M059J (cell line): ENCODE results near the gene CEACAM6. TPM values are rescaled to one million over a fixed set of nuclear protein-coding genes. Genes with fewer than 3 reads are reported as not detected.
"Not testable (repeated sequence)": the region's sequence is repeated elsewhere in the genome, so short reads cannot be mapped to it uniquely, and the experiment has no call there.

Source experiments
- DNase-seq: peaks from one replicate; pipeline ENCODE4 v3.0.0-alpha.2; 2012; ENCODE audit warnings: low read depth
- total RNA-seq: library from RNA; depleted of rRNA; stranded (reverse); fragments of >200 nt; shearing (Covaris generic); gene quantifications from 2 replicates; pipeline ENCODE4 v1.2.3, GENCODE V29; 2014; rRNA removed

Gene CEACAM6
- not detected in 2 replicates for total RNA-seq

- no peak for DNase-seq
Measured at GRCh38 chr19:41755328-41755913, at the start of gene CEACAM6. CEACAM6 (plus strand) TSS chr19:41755530; CDS start chr19:41755639, 109 bp downstream.

GRCh38 chr19:41706741-41707501 is 48.4 kb upstream of the CEACAM6 start:
- DNase-seq: peak; percentile 27

- DNase-seq: peak; percentile 1
Measured at GRCh38 chr19:41707502-41707812, 47.9 kb upstream of the CEACAM6 start.

- no peak for DNase-seq
Measured at GRCh38 chr19:41707871-41708371, 47.4 kb upstream of the CEACAM6 start.

GRCh38 chr19:41708481-41708880 is 46.8 kb upstream of the CEACAM6 start, which contains the start of gene CEACAM5:
CEACAM5 (plus strand) TSS chr19:41708626; CDS start chr19:41708732, 106 bp downstream.
- DNase-seq: no peak

- not testable (repeated sequence) for DNase-seq
Measured at GRCh38 chr19:41709516-41709915, 45.8 kb upstream of the CEACAM6 start.

- no peak for DNase-seq
Measured at GRCh38 chr19:41709951-41710645, 45.2 kb upstream of the CEACAM6 start.

- DNase-seq: no peak
Measured at GRCh38 chr19:41711376-41712261, 43.7 kb upstream of the CEACAM6 start.

- no peak for DNase-seq
Measured at GRCh38 chr19:41714598-41714997, 40.7 kb upstream of the CEACAM6 start.

- no peak for DNase-seq
Measured at GRCh38 chr19:41718761-41719160, 36.6 kb upstream of the CEACAM6 start.

GRCh38 chr19:41720103-41720502 is 35.2 kb upstream of the CEACAM6 start:
- no peak for DNase-seq

- DNase-seq: no peak
Measured at GRCh38 chr19:41726493-41726892, 28.8 kb upstream of the CEACAM6 start.

GRCh38 chr19:41734156-41734555 is 21.2 kb upstream of the CEACAM6 start:
- no peak for DNase-seq

- DNase-seq: no peak
Measured at GRCh38 chr19:41734585-41734984, 20.7 kb upstream of the CEACAM6 start.

- DNase-seq: no peak
Measured at GRCh38 chr19:41735071-41735600, 20.2 kb upstream of the CEACAM6 start.

GRCh38 chr19:41739361-41739760 is 16.0 kb upstream of the CEACAM6 start:
- no peak for DNase-seq

- no peak for DNase-seq
Measured at GRCh38 chr19:41740415-41741243, 14.7 kb upstream of the CEACAM6 start.

- DNase-seq: no peak
Measured at GRCh38 chr19:41741244-41741554, 14.1 kb upstream of the CEACAM6 start.

- no peak for DNase-seq
Measured at GRCh38 chr19:41744850-41745249, 10.5 kb upstream of the CEACAM6 start.

GRCh38 chr19:41745756-41746155 is 9.6 kb upstream of the CEACAM6 start:
- no peak for DNase-seq
